ENCODE data around the gene ODAPH.
"Not testable (repeated sequence)": the region's sequence is repeated elsewhere in the genome, so short reads cannot be mapped to it uniquely, and the experiment has no call there.

Gene ODAPH

GRCh38 chr4:75525086-75525485 lies 30.8 kb upstream of the ODAPH start:
- Histone ChIP-seq H3K36me3 (ENCODE audit: control insufficient read depth, insufficient read depth, low read length) (peaks cover 17% of the 10 kb centered on the region), H3K4me1 (ENCODE audit: control insufficient read depth, insufficient read depth, low read length) (no peaks in the 10 kb centered on the region), H3K27ac (ENCODE audit: insufficient read depth, low read depth, low read length, poor library complexity, severe bottlenecking) (no peak overlapping the region), H3K4me3 (ENCODE audit: insufficient read depth, low read depth, low read length) (no peak overlapping the region), H3K27me3 (ENCODE audit: control insufficient read depth, insufficient read depth, low read length, poor library complexity, severe bottlenecking) (no peaks in the 10 kb centered on the region), H3K9me3 (ENCODE audit: control insufficient read depth, low read length) (no peaks in the 10 kb centered on the region)
- 100% methylated on average over 1 of the region's 1 CpG for WGBS, 2 experiments

GRCh38 chr4:75525910-75526309 lies 30.0 kb upstream of the ODAPH start:
- Histone ChIP-seq H3K4me3 (ENCODE audit: insufficient read depth, low read depth, low read length) (no peak overlapping the region), H3K27ac (ENCODE audit: insufficient read depth, low read depth, low read length, poor library complexity, severe bottlenecking) (no peak overlapping the region), H3K27me3 (ENCODE audit: control insufficient read depth, insufficient read depth, low read length, poor library complexity, severe bottlenecking) (no peaks in the 10 kb centered on the region), H3K4me1 (ENCODE audit: control insufficient read depth, insufficient read depth, low read length) (no peaks in the 10 kb centered on the region), H3K36me3 (ENCODE audit: control insufficient read depth, insufficient read depth, low read length) (peaks cover 25% of the 10 kb centered on the region), H3K9me3 (ENCODE audit: control insufficient read depth, low read length) (no peaks in the 10 kb centered on the region)
- 98 to 100% methylated on average over 1 of the region's 1 CpG for WGBS, 2 experiments

GRCh38 chr4:75527482-75527881 lies 28.4 kb upstream of the ODAPH start:
- Histone ChIP-seq H3K9me3 (ENCODE audit: control insufficient read depth, low read length) (no peaks in the 10 kb centered on the region), H3K36me3 (ENCODE audit: control insufficient read depth, insufficient read depth, low read length) (peaks cover 33% of the 10 kb centered on the region), H3K4me1 (ENCODE audit: control insufficient read depth, insufficient read depth, low read length) (no peaks in the 10 kb centered on the region), H3K27me3 (ENCODE audit: control insufficient read depth, insufficient read depth, low read length, poor library complexity, severe bottlenecking) (no peaks in the 10 kb centered on the region), H3K27ac (ENCODE audit: insufficient read depth, low read depth, low read length, poor library complexity, severe bottlenecking) (no peak overlapping the region), H3K4me3 (ENCODE audit: insufficient read depth, low read depth, low read length) (no peak overlapping the region)

- Histone ChIP-seq H3K4me3 (ENCODE audit: insufficient read depth, low read depth, low read length) (no peak overlapping the region), H3K27me3 (ENCODE audit: control insufficient read depth, insufficient read depth, low read length, poor library complexity, severe bottlenecking) (no peaks in the 10 kb centered on the region), H3K27ac (ENCODE audit: insufficient read depth, low read depth, low read length, poor library complexity, severe bottlenecking) (no peak overlapping the region), H3K36me3 (ENCODE audit: control insufficient read depth, insufficient read depth, low read length) (peaks cover 36% of the 10 kb centered on the region), H3K4me1 (ENCODE audit: control insufficient read depth, insufficient read depth, low read length) (no peaks in the 10 kb centered on the region), H3K9me3 (ENCODE audit: control insufficient read depth, low read length) (no peaks in the 10 kb centered on the region)
- 96 to 99% methylated on average over 2 of the region's 2 CpGs for WGBS, 2 experiments
Observed at GRCh38 chr4:75530556-75531322, 25.1 kb upstream of the ODAPH start.

GRCh38 chr4:75531536-75532143 lies 24.2 kb upstream of the ODAPH start:
- not testable (repeated sequence) for H3K9me3 ChIP-seq (ENCODE audit: control insufficient read depth, low read length); H3K27me3 ChIP-seq (ENCODE audit: control insufficient read depth, insufficient read depth, low read length, poor library complexity, severe bottlenecking); H3K4me1 ChIP-seq (ENCODE audit: control insufficient read depth, insufficient read depth, low read length); H3K27ac ChIP-seq (ENCODE audit: insufficient read depth, low read depth, low read length, poor library complexity, severe bottlenecking); H3K4me3 ChIP-seq (ENCODE audit: insufficient read depth, low read depth, low read length)
- WGBS, 2 experiments, result 64 to 67% methylated on average over 7 of the region's 7 CpGs
- H3K36me3 ChIP-seq (ENCODE audit: control insufficient read depth, insufficient read depth, low read length), result peaks cover 36% of the 10 kb centered on the region

GRCh38 chr4:75533339-75533887 lies 22.5 kb upstream of the ODAPH start:
- not testable (repeated sequence) for H3K27ac ChIP-seq (ENCODE audit: insufficient read depth, low read depth, low read length, poor library complexity, severe bottlenecking)

GRCh38 chr4:75533926-75534325 lies 21.9 kb upstream of the ODAPH start:
- not testable (repeated sequence) for H3K27ac ChIP-seq (ENCODE audit: insufficient read depth, low read depth, low read length, poor library complexity, severe bottlenecking); H3K4me1 ChIP-seq (ENCODE audit: control insufficient read depth, insufficient read depth, low read length); H3K4me3 ChIP-seq (ENCODE audit: insufficient read depth, low read depth, low read length); H3K9me3 ChIP-seq (ENCODE audit: control insufficient read depth, low read length); H3K27me3 ChIP-seq (ENCODE audit: control insufficient read depth, insufficient read depth, low read length, poor library complexity, severe bottlenecking)
- H3K36me3 ChIP-seq (ENCODE audit: control insufficient read depth, insufficient read depth, low read length), result peaks cover 31% of the 10 kb centered on the region

More at GRCh38 chr4:75533339-75533887, 22.5 kb upstream of the ODAPH start:
- not testable (repeated sequence) for H3K27me3 ChIP-seq (ENCODE audit: control insufficient read depth, insufficient read depth, low read length, poor library complexity, severe bottlenecking); H3K4me3 ChIP-seq (ENCODE audit: insufficient read depth, low read depth, low read length); H3K4me1 ChIP-seq (ENCODE audit: control insufficient read depth, insufficient read depth, low read length); H3K9me3 ChIP-seq (ENCODE audit: control insufficient read depth, low read length)
- peaks cover 31% of the 10 kb centered on the region for H3K36me3 ChIP-seq (ENCODE audit: control insufficient read depth, insufficient read depth, low read length)
- 89 to 93% methylated on average over 4 of the region's 4 CpGs for WGBS, 2 experiments

- not testable (repeated sequence) for H3K36me3 ChIP-seq (ENCODE audit: control insufficient read depth, insufficient read depth, low read length); H3K27ac ChIP-seq (ENCODE audit: insufficient read depth, low read depth, low read length, poor library complexity, severe bottlenecking); H3K4me1 ChIP-seq (ENCODE audit: control insufficient read depth, insufficient read depth, low read length); H3K4me3 ChIP-seq (ENCODE audit: insufficient read depth, low read depth, low read length); H3K27me3 ChIP-seq (ENCODE audit: control insufficient read depth, insufficient read depth, low read length, poor library complexity, severe bottlenecking); H3K9me3 ChIP-seq (ENCODE audit: control insufficient read depth, low read length)
- WGBS, 2 experiments, result 85 to 86% methylated on average over 5 to 6 of the region's 6 CpGs
Observed at GRCh38 chr4:75537308-75537707, 18.6 kb upstream of the ODAPH start.

- Histone ChIP-seq H3K27me3 (ENCODE audit: control insufficient read depth, insufficient read depth, low read length, poor library complexity, severe bottlenecking) (no peaks in the 10 kb centered on the region), H3K4me3 (ENCODE audit: insufficient read depth, low read depth, low read length) (no peak overlapping the region), H3K36me3 (ENCODE audit: control insufficient read depth, insufficient read depth, low read length) (no peaks in the 10 kb centered on the region), H3K27ac (ENCODE audit: insufficient read depth, low read depth, low read length, poor library complexity, severe bottlenecking) (no peak overlapping the region), H3K4me1 (ENCODE audit: control insufficient read depth, insufficient read depth, low read length) (no peaks in the 10 kb centered on the region), H3K9me3 (ENCODE audit: control insufficient read depth, low read length) (no peaks in the 10 kb centered on the region)
Observed at GRCh38 chr4:75542824-75543223, 13.0 kb upstream of the ODAPH start.

- H3K27ac ChIP-seq (ENCODE audit: insufficient read depth, low read depth, low read length, poor library complexity, severe bottlenecking); H3K4me3 ChIP-seq (ENCODE audit: insufficient read depth, low read depth, low read length); H3K9me3 ChIP-seq (ENCODE audit: control insufficient read depth, low read length); H3K36me3 ChIP-seq (ENCODE audit: control insufficient read depth, insufficient read depth, low read length); H3K4me1 ChIP-seq (ENCODE audit: control insufficient read depth, insufficient read depth, low read length); H3K27me3 ChIP-seq (ENCODE audit: control insufficient read depth, insufficient read depth, low read length, poor library complexity, severe bottlenecking): not testable (repeated sequence)
- WGBS, 2 experiments, result 93 to 94% methylated on average over 8 of the region's 8 CpGs
Observed at GRCh38 chr4:75544220-75544619, 11.6 kb upstream of the ODAPH start.
